Progenitor cell of endocrine pancreas (in vitro differentiated cells): ENCODE data around the gene MYH4. TPM values are rescaled to one million over a fixed set of nuclear protein-coding genes. Genes with fewer than 3 reads are reported as not detected.

ENCODE experiments used
- DNase-seq: peaks from one replicate; pipeline ENCODE4 v3.0.0; 2021; ENCODE audit warnings: low spot score; ENCODE audit not compliant: unreplicated experiment
- H3K27ac Mint-ChIP-seq: 2 replicates; pipeline ENCODE4 v1.8.0; 2021; ENCODE audit warnings: mild to moderate bottlenecking, moderate library complexity, mixed read lengths
- H3K27me3 Mint-ChIP-seq: 2 replicates; pipeline ENCODE4 v1.8.0; 2021; ENCODE audit warnings: mixed read lengths
- H3K36me3 Mint-ChIP-seq: 2 replicates; pipeline ENCODE4 v1.8.0; 2022; ENCODE audit warnings: mixed read lengths; ENCODE audit not compliant: insufficient read depth
- H3K4me1 Mint-ChIP-seq: 2 replicates; pipeline ENCODE4 v1.8.0; 2021; ENCODE audit warnings: low read depth, mixed read lengths
- H3K4me3 Mint-ChIP-seq: 2 replicates; pipeline ENCODE4 v1.8.0; 2021; ENCODE audit warnings: low read depth, mild to moderate bottlenecking, moderate library complexity, mixed read lengths
- H3K9me3 Mint-ChIP-seq: 2 replicates; pipeline ENCODE4 v1.8.0; 2021; ENCODE audit warnings: low read depth, mixed read lengths
- CTCF ChIP-seq: fragments of 200-600 bp; sonication (generic); IDR thresholded peaks from one replicate; pipeline ENCODE4 v1.5.0; 2021; ENCODE audit warnings: antibody characterized with exemption, mild to moderate bottlenecking; ENCODE audit not compliant: unreplicated experiment
- total RNA-seq: library from RNA; stranded (reverse); gene quantifications from 2 replicates; pipeline ENCODE4 v1.2.1, GENCODE V29; 2021

Gene MYH4
- total RNA-seq, 1 donor from 2014 or later: not detected

GRCh38 chr17:10457952-10458351 is 11.4 kb downstream of the MYH4 start:
- TF ChIP-seq CTCF: no peak
- peaks cover 33% of the 10 kb centered on the region for H3K4me1 Mint-ChIP-seq

GRCh38 chr17:10447026-10447931 is 22.1 kb downstream of the MYH4 start:
- H3K9me3 Mint-ChIP-seq: no peaks in the 10 kb centered on the region
- peaks cover 7% of the 10 kb centered on the region for H3K4me1 Mint-ChIP-seq
- peaks cover 47% of the 10 kb centered on the region for H3K27me3 Mint-ChIP-seq
- H3K36me3 Mint-ChIP-seq: no peaks in the 10 kb centered on the region
- no peak overlapping the region for H3K4me3 Mint-ChIP-seq
- no peak for DNase-seq
- H3K27ac Mint-ChIP-seq: no peak overlapping the region
- TF ChIP-seq CTCF: no peak

More at GRCh38 chr17:10457952-10458351, 11.4 kb downstream of the MYH4 start:
- no peaks in the 10 kb centered on the region for H3K9me3 Mint-ChIP-seq
- no peak overlapping the region for H3K4me3 Mint-ChIP-seq
- H3K27ac Mint-ChIP-seq: no peak overlapping the region
- H3K36me3 Mint-ChIP-seq: no peaks in the 10 kb centered on the region
- no peak for DNase-seq
- peaks cover 60% of the 10 kb centered on the region for H3K27me3 Mint-ChIP-seq

- no peak overlapping the region for H3K4me3 Mint-ChIP-seq
- no peak overlapping the region for H3K27ac Mint-ChIP-seq
- no peak for DNase-seq
- no peak for TF ChIP-seq CTCF
- no peaks in the 10 kb centered on the region for H3K36me3 Mint-ChIP-seq
- peaks cover 41% of the 10 kb centered on the region for H3K27me3 Mint-ChIP-seq
- peaks cover 3% of the 10 kb centered on the region for H3K9me3 Mint-ChIP-seq
- no peaks in the 10 kb centered on the region for H3K4me1 Mint-ChIP-seq
Observed at GRCh38 chr17:10439816-10440215, 29.5 kb downstream of the MYH4 start.

GRCh38 chr17:10435096-10435495 is 34.3 kb downstream of the MYH4 start:
- Mint-ChIP-seq H3K4me3 (no peak overlapping the region), H3K27me3 (peaks cover 27% of the 10 kb centered on the region), H3K9me3 (peaks cover 13% of the 10 kb centered on the region), H3K36me3 (no peaks in the 10 kb centered on the region), H3K4me1 (no peaks in the 10 kb centered on the region), H3K27ac (no peak overlapping the region)
- no peak for TF ChIP-seq CTCF
- no peak for DNase-seq

- no peaks in the 10 kb centered on the region for H3K36me3 Mint-ChIP-seq
- H3K4me1 Mint-ChIP-seq: no peaks in the 10 kb centered on the region
- DNase-seq: no peak
- peaks cover 10% of the 10 kb centered on the region for H3K9me3 Mint-ChIP-seq
- no peak overlapping the region for H3K4me3 Mint-ChIP-seq
- peaks cover 14% of the 10 kb centered on the region for H3K27me3 Mint-ChIP-seq
- H3K27ac Mint-ChIP-seq: no peak overlapping the region
- TF ChIP-seq CTCF: no peak
Observed at GRCh38 chr17:10429421-10430045, 39.8 kb downstream of the MYH4 start.
